Measurements from ENCODE around the gene SPATA3. TPM values are rescaled to one million over a fixed set of nuclear protein-coding genes. Genes with fewer than 3 reads are reported as not detected.

SPATA3 gene
- total and polyA plus RNA-seq, 2 of the 8 experiments (the other 6 are each of a cell fraction or from before 2014, with no cell fraction given) = not detected

GRCh38 chr2:231050018-231050901 is 54.3 kb downstream of the SPATA3 start:
- TF ChIP-seq SIRT6 (IDR thresholded peaks at IDR 0.05; ENCODE audit: low read length) = no peak
- H3K23me2 ChIP-seq (ENCODE audit: low read depth, low read length) = peaks cover 5% of the 10 kb centered on the region; the same call in 1 of the 2 replicates
- peaks cover 0 to 35% (median 17%) of the 10 kb centered on the region in 4 experiments; a peak in 6 of 7 replicates for H3K27me3 ChIP-seq (replicated peaks in 1 of 4; ENCODE audit: control insufficient read depth in 3 of 4, extremely low read depth in 1 of 4, insufficient read depth in 3 of 4, low read length in 3 of 4)
- no peak overlapping the region for H3K27ac ChIP-seq (ENCODE audit: low read depth, low read length)
- H3K79me2 ChIP-seq (ENCODE audit: control insufficient read depth in 1 of 2, insufficient read depth in 2 of 2, low read length in 2 of 2) = no peaks in the 10 kb centered on the region
- no peaks in the 10 kb centered on the region for H3K9me3 ChIP-seq (ENCODE audit: insufficient read depth in 2 of 2, low read depth in 1 of 2, low read length in 1 of 2)
- no peak overlapping the region for H3K4me2 ChIP-seq (ENCODE audit: insufficient read depth in 1 of 2, low read depth in 2 of 2, low read length in 2 of 2)
- DNase-seq (ENCODE audit: low read depth in 1 of 2, low spot score in 2 of 2) = no peak
- no peak overlapping the region for H3K4ac ChIP-seq (replicated peaks; ENCODE audit: insufficient read length, low read depth, low read length)
- FAIRE-seq = no peak
- H2AK5ac ChIP-seq (ENCODE audit: low read depth, low read length) = no peak overlapping the region
- no peak overlapping the region for H2AFZ ChIP-seq (ENCODE audit: low read length)
- no peak overlapping the region for H2BK15ac ChIP-seq (ENCODE audit: low read length)
- no peak overlapping the region for H2BK12ac ChIP-seq (ENCODE audit: low read depth, low read length)
- H4K20me1 ChIP-seq (replicated peaks in 1 of 2; ENCODE audit: control insufficient read depth in 1 of 2, insufficient read depth in 2 of 2, low read length in 2 of 2) = no peaks in the 10 kb centered on the region
- H2BK20ac ChIP-seq (ENCODE audit: low read length) = no peak overlapping the region
- H3K14ac ChIP-seq (ENCODE audit: insufficient read length) = no peak overlapping the region
- no peak overlapping the region for H2BK5ac ChIP-seq (ENCODE audit: low read depth, low read length)
- H2BK120ac ChIP-seq (replicated peaks; ENCODE audit: low read depth, low read length) = no peak overlapping the region
- no peak overlapping the region for H3K9ac ChIP-seq (replicated peaks in 1 of 4; ENCODE audit: extremely low read depth in 1 of 4, low read depth in 3 of 4, low read length in 3 of 4)
- H4K91ac ChIP-seq (replicated peaks; ENCODE audit: insufficient read length, low read length) = no peak overlapping the region
- POLR2A ChIA-PET (ENCODE audit: partially characterized antibody) = no interaction called here
- no peaks in the 10 kb centered on the region for H3K79me1 ChIP-seq (ENCODE audit: low read depth, low read length)
- CTCF ChIA-PET (ENCODE audit: partially characterized antibody) = interaction anchor here (0.5 to 3.4 kb wide), 14 partner anchors 9 to 232 kb away, joined by 3 to 38 read pairs (median 4); partner anchors contain the start of genes GPR55 and SPATA3
- no peak overlapping the region for H4K8ac ChIP-seq (ENCODE audit: extremely low read depth, insufficient read depth, low read length)
- 88% methylated on average over 9 of the region's 9 CpGs; no CpG with 5 or more reads in 1 of the 2 experiments for WGBS, 2 experiments (ENCODE audit: extremely low coverage in 1 of 2, insufficient coverage in 1 of 2, insufficient read length in 1 of 2, insufficient replicate concordance in 2 of 2, low coverage in 1 of 2, low lambda C conversion rate in 2 of 2, missing lambda C conversion rate in 1 of 2)
- H3K36me3 ChIP-seq (ENCODE audit: control insufficient read depth in 2 of 4, insufficient read depth in 4 of 4, low read length in 3 of 4) = no peaks in the 10 kb centered on the region
- H3K4me1 ChIP-seq (replicated peaks in 1 of 4; ENCODE audit: control insufficient read depth in 3 of 4, insufficient read depth in 4 of 4, low read length in 3 of 4) = peaks cover 3 to 5% (median 4%) of the 10 kb centered on the region in 4 experiments; a peak in 5 of 7 replicates
- H3K4me3 ChIP-seq (ENCODE audit: extremely low read depth in 1 of 4, insufficient read depth in 2 of 4, low read depth in 3 of 4, low read length in 4 of 4) = no peak overlapping the region
- H3K56ac ChIP-seq (replicated peaks; ENCODE audit: insufficient read length, low read depth, low read length) = no peak overlapping the region
- no peak overlapping the region for H3K18ac ChIP-seq (ENCODE audit: extremely low read depth, low read length)
- no peak overlapping the region for H4K5ac ChIP-seq (ENCODE audit: insufficient read length, low read depth, low read length)
- H3K23ac ChIP-seq (ENCODE audit: insufficient read length) = no peak overlapping the region
